ENCODE data around the gene RSPO3.

The RSPO3 gene

DNA sequence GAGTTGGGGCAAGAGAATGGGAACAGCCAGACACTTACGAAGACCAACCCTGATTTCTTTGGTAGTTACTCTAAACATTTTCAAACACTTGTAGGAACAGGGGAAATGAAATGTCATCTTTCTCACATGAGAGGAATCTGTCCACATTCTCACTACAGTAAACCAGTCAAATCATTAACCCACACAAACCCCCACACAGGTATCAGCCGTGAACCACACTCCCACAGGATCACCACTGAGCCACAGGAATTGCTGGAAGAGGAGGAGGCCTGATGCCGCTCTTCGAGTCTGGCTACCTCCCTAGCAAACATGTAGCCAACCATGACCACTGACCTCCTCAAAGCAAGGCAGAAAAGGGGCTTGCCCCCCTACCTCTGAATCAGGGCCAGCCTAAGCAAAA, 6.9 kb upstream of the RSPO3 start:
- no peak for DNase-seq

DNA sequence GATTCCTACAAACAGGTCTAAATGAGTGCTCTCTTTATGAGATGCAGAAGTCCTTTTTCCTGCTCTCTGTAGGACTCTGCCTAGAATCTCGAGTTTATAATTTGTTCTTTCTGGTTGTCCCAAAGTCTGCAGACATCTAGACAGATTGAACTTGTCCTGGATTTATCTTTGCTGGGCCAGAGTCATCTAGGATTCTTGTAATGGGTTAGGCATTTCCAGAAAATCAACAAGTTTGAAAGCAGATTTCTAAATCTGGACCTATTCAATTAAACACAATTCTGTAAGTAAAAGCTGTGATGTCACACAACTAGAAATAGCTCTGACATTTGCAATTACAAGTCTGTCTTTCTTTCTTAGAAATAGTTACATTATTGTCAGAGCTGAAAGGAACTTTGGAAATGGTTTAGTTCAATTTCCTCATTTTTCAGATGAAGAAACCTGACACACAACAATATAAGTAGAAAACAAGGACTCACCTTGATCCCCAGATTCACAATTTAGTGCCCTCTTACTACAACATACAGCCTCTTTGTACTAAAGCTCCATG, 4.2 kb upstream of the RSPO3 start:
- DNase-seq: no peak

DNA sequence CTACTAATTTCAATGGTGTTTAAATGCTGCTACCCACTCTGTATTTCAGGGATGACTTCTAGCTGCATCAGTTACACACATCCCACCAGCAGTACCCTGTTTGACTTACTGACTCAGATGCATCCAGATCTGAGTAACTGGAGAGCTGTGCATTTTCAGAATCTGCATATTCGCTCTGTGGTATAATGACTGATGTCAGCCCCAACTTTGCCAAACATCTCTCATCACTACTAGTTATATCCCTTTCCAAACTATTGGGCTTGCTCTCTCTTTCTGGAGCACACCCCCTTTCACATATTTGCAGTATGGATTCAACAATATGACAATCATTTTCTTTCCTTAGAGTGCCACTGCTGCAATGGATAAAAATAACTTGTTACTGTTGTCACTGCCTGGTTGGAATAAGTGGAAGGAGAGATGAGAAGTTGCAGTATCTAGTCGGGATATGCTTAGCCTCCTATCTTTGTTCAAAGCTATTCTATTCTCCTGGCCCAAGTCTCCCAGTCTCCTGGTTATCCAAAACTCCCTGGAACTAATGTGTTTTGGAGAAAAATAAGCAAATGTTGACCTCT, 3.3 kb upstream of the RSPO3 start:
- peak in 1 of 58 donors; percentile 14 for DNase-seq

DNA sequence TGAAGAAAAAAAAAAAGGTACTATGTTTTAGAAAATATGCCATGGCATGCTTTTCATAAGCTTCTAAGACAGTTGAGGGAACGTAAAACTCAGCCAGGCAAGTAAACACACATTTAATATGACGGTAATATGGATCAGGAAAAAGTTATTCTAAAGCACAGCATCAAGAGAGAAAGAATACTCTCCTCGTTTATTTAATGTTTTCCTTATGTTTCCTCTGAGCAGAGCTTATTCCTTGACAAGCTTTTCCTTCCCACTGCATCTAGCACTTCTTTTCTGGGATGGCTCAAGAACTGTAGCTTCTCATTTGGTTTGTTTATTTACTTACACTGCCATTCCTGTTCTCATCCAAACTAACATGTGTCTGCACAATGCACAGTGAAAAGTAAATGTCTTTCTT, 2.7 kb upstream of the RSPO3 start:
- no peak for DNase-seq

DNA sequence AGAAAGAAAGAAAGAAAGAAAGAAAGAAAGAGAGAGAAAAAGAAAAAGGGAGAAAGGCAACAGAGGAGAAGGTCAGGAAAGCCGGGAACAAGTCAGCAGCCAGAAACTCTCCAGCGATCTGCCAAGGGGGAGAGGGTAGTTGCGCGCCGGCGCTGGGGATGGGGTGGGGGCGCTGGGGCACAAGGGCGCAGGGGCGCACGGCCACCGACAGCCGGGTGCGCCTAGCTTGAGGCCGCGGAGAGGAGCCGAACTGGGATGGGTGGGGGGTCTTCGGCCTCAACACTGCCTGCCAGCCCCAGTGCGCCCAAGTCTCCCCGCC, 533 bp upstream of the RSPO3 start:
- DNase-seq: no peak

DNA sequence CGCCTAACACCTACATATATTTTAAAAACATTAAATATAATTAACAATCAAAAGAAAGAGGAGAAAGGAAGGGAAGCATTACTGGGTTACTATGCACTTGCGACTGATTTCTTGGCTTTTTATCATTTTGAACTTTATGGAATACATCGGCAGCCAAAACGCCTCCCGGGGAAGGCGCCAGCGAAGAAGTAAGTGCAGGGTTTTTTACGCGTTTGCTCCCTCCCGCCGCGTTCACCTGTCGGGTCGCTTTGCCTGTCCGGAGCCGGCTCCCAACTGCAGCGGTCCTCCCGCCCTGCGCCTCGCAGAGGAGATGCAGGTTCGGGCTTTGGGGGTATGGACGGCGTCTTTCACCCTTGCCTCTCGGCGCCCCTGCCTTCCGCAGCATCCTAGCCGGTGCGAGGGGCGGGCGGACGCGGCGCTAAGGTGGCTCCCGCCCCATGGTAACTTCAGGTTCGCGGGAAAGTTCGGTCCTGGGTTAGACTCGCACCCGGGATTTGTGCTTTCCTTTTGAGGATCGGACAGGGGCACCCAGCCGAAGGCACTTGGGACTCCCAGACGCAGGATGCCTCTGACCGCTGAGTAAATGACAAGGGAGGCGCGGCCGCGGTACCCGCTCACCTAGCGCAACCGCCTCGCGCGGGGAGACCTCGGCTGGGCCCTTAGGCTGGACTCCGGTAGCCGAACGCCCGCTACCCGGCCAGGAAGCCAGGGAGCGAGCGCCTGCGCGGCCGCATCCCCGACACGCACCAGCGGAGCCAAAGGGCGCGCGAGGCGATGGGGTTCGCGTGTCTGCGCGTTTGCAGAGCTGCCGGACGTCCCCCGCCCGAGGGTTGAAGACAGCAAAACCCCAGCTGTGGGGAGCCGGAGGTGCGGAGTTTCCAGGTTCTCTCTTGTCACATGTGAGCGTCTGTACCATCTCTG, 891 bp downstream of the RSPO3 start:
- DNase-seq: peak in 3 of 58 donors; percentile 5 to 43 (median 19)

DNA sequence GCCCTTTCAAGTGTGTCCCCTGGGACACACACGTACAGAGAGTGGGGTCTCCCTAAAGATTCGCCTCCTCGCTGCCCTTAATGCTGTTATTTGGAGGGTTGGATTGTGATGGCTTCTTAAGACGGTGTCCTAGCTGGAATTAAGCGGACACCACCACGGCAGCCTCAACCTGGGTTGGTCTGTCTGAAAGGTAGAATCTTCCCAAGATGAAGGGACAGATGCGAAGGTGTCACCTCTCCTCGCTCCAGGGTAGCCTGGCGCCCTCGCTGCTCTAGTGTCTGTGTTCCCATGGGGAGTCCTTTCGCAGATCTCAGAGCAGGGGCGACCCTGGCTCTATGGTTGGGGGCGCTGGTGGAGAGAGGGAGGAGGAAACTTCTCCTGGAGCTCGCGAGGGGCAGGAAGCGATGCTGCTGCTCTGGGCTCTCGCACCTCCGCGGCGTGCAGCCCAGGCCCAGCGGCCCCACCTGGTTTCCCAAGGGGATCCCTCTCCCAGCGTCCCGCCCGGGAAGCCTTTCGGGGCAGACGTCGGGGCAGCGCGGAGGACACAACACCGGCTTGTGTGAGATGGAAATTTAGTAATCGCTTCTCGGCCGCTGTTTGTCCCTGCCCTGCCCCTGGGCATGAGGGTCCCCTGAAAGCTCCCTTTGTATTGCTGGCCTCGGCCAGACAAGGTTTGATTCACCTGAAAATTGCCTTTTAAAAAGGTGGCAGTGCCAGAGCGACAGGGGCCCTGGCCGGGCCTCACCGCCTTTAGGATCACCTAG, 1.7 kb downstream of the RSPO3 start:
- DNase-seq: no peak

DNA sequence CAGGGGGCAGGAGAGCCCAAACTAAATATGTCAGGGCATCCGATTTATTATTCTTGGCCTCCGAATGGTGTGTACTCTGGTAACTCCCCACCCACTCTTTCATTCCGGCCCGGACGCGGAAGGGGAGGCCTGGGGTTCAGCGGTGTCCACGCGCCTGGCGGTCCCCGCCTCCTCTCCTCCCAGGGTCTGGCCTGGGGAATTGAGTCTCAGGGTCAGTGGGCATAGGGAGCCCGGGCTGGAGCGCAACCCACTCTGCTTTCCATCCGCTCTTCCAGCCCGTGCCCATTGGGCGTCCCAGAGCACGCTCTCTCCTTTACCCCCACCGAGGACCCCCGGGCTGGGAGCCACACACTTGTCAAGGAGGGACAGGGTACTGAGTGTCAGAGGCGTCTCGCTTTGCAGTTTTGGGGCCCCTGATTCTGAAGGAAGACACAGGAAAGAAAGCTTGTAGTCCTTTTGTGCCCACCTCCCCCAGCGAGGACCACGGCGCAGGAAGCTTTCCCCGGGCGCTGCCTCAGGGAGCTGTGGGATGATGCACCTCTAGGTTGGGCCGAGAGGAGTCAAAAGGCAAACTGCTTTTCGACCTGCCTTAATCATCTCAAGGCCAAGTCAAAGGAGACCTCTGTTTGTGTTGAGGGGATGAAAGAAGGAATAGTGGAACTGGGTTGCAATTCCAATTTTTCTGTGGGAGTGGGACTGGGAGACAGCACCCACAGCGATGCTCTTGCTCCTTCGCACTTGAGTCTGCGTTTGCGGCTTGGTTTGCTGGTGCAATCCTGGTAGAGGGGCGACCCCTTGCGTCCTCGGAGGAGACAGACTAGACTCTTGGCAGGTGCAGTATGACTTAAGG, 2.5 kb downstream of the RSPO3 start:
- peak in 53 of 58 donors; percentile 18 to 85 (median 58) for DNase-seq

DNA sequence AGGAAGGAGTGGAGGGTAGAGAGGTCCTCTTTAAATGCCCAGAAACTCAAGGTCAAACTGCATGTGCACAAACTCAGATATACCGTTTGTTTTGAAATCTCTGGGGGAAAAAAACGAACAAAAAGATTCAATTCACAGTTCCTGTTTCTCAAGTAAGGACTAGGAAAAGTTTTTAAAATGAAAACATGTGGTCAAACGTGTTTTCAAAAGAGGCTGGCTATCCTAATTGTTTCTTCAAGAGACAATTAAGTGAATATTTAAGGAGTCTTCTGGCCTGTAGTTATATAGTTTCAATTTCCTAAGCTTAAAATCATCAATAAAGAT, 3.1 kb downstream of the RSPO3 start:
- DNase-seq: no peak

DNA sequence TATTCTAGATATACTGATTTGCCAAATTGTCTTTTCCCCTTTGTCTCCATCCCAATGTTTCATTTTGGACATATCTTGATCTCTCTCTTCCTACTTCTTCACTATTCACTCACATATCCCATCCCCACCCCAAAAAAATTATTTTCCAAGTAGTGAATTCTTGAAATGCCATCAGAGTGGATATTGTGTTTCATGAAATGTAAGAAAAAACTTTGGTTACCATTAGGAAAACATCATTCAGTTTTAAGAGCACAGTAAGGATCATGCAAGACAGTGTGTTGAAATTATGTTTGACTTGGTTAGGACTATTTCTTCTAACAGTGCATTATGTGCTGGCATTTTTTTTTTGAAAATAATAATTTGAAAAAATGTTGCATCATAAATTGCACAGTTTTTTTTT, 5.7 kb downstream of the RSPO3 start:
- no peak for DNase-seq

DNA sequence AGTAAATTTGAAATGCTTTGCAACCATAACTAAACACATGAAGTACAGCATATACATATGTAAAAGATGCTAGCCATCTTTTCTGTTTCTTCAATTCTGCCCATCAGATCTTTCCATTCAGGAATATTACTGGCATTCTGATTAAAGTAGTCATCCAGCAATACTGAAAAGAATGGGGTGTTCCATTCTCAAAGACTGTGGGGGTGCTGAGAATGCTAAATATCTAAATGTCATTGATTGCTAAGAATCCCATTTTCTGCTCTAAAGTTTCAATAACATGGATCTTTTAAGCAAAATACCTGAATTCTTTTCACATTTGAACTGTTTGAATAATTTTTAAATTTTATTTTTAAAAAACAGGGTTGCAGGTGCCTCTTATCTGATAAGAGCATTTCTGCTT, 6.2 kb downstream of the RSPO3 start:
- no peak for DNase-seq

DNA sequence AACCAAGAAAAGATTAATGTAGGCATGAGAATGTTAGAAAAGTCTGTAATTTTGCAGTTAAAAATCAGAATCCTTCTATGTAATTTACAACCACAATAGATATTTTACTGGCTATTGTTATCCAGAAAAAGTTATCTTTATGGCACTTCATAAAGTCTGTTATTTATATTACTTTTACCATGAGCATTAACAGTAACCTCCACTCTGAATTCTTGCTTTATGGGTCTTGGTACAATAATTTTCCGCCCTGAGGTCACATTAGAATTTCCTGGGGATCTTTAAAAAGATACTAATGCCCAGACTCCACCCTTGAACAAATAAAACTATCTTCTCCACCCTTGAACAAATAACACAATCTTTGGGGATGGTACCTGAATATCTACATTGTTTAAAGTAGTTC, 9.6 kb downstream of the RSPO3 start:
- no peak for DNase-seq

DNA sequence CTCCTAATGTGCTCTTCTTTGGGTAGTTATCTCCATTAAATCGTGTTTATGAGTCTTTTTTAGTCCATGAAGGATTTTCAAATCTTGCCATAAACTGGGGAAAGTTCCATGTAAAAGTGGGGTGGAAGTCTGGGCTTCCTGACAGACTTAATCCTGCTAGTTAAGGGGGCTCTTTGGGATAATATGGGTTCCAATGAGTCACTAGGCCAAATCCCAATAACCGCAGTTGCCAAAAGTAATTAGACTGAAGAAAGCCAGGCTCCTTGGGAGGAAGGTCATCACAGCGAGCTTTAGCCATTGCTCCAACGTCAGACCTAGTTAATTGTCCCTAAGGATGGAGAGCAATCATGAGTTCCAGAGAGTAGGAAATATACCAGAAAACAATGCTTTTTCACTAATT, 10.8 kb downstream of the RSPO3 start:
- DNase-seq: no peak

DNA sequence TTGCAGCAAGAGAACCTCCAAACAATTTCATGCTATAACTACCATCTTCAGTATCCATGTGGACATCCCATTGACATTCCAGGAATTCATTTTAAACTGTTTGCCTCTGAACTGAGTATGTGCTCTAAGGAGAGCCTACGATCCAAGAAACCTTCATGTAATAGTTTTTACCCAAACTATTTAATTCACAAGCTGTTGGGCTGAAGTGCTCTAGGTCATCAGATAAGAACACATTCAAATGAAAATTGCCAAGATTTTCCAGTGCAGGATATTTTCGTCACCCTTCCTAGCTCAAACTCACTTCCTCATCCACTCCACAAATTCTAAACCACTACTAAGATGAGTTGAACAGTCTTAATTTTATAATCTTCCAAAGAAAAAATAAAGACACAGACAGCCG, 12.8 kb downstream of the RSPO3 start:
- DNase-seq: no peak

DNA sequence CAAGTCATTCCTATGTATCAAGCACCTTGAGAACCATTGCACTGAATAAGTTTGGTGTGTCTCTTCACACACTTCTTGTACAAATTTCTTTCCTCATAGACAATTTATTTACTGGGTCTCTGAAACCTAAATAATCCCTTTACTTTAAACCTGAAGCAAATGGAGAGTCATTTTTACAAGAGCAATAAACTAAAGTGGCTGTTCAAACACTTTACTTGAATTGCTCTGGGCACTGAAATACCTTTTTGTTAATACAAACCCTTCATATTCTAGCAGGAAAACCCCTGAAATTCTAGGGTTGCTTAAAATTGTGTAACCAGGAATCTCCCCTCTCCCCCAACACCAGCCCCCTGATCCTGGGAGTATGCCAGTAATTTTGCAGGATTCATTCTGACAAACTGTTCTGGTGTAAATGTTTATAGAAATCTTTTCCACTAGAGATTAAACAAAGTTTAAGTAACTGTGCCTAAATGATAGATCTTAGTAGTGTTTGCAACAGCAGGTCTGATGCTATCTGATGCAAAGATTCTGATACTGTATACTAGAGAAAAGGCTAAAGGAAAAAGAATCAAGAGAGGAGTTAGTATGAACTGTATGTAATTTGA, 13.4 kb downstream of the RSPO3 start:
- no peak for DNase-seq

DNA sequence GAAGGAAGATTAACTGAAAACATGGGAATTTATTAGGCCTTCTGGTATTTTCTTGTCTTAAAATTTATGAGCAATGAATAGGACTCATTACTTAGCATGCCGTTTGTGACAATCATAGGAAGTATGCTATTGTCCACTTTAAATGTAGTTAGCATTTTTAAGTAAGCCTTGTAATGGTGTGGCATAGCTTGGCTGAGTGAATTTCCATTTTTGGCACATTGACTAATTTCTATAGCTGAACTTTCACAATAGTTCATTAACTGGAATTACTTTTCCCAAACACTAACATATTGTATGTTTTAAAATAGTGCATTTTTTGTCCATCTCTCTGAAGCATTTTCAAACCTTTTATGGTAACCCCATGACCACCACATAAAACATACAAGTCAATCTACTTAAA, 15.7 kb downstream of the RSPO3 start:
- no peak for DNase-seq

DNA sequence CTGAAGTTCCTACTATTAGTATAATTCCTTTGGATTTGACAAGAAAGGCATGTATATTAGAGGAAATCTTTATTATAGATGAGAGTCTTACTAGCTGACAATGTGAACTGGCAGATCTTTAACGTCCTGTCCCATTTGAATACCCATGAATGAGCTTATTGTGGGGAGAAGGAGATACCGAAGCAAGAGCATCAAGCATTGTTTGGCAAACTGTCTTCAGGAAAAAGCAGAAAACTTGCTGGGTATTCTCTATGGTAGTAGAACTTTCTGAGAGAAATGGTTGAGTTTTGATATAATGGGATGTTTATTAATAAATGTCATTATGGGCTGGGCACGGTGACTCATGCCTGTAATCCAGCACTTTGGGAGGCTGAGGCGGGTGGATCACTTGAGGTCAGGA, 18.3 kb downstream of the RSPO3 start:
- no peak for DNase-seq

DNA sequence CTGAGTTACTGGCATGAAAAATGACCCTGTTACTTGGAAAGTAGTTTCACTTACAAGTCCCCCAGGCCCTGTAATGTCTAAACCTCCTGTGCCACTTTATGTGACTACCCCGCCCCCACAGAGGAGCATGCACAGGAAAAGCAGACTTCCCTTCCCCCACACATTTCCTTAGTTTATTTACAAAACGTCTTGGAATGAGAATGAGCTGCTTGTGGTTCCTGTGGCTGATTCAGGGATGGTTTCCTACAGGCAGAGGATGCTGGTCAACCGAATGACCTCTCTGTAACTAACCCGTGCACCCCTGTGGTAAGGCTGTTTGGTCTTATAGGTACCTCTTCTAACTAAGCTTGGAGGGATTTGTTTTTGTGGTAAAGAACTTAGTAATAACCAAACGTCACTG, 28.5 kb downstream of the RSPO3 start:
- DNase-seq: no peak

DNA sequence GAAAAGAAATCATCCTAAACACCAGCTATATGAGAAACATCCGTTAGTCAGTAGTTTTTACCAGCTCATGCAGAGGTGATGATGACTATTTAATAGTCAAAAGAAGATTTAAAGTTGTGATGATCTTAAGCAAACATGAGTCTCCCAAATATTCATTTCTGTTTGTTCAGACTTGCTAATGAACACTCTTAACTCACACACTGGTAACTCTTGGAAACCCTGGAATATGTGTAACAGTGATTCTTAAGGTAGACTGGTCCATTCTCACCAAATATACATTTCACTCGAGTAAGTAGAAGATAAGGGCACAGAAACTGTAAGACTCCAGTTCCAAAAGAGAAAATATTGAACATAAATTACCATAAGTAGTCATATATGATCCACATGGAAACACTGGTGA, 29.1 kb downstream of the RSPO3 start:
- no peak for DNase-seq

DNA sequence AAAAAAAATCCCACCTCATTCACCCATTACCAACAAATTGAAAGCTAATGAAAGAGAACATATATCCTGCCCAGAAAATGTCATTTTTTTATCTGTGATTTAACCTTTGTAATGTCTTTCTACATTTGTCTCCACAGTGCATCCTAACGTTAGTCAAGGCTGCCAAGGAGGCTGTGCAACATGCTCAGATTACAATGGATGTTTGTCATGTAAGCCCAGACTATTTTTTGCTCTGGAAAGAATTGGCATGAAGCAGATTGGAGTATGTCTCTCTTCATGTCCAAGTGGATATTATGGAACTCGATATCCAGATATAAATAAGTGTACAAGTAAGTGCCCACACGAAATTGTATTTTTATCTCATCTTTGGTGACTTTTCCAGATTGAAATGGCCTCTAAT, 30.0 kb downstream of the RSPO3 start:
- DNase-seq: no peak

DNA sequence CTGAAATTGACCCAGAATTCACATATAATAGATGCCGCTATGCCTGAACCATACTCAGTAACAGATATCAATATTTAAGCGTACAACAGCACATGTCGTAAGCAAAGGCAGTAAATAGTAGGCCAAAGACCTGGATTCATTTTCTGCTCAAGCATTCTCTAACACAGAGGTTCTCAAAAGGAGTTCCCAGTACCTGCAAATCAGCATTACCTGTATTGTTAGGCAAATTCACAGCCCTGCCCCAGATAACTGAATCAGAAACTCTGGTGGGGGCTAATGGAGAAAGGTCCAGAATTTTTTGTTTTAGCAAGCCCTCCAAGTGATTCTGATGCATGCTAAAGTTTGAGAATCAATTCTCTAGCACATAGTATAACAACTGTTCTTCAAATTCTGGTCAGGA, 36.0 kb downstream of the RSPO3 start:
- no peak for DNase-seq
